GM23248 (cell line): ENCODE data around the gene VWA5B1.
"Not testable (repeated sequence)": the region's sequence is repeated elsewhere in the genome, so short reads cannot be mapped to it uniquely, and the experiment has no call there.

Experiments
- EZH2 ChIP-seq: fragments of 200-600 bp; sonication (generic); IDR thresholded peaks from 2 replicates; pipeline ENCODE4 v1.6.1; 2018; ENCODE audit warnings: antibody characterized with exemption, mild to moderate bottlenecking; ENCODE audit not compliant: insufficient read depth, poor library complexity, severe bottlenecking
- EZH2phosphoT487 ChIP-seq: fragments of 200-600 bp; sonication (generic); IDR thresholded peaks from 2 replicates; pipeline ENCODE4 v1.6.1; 2018; ENCODE audit warnings: antibody characterized with exemption, moderate library complexity, mild to moderate bottlenecking, low read depth; ENCODE audit not compliant: insufficient read depth

GRCh38 chr1:20287696-20288095 lies 3.0 kb upstream of the VWA5B1 start:
- TF ChIP-seq EZH2phosphoT487, EZH2: not testable (repeated sequence)
